Nucleus accumbens (tissue), 56 donors: ENCODE measurements around the gene IRX3.

Source experiments
- DNase-seq, 56 donors: peaks; one replicate each; lab custom pipeline; 2025; lab: John Stamatoyannopoulos, UW

The IRX3 gene

GRCh38 chr16:54286366-54287130 lies at the start of gene IRX3:
Gene IRX3, minus strand, starts transcription at chr16:54286787. Its CDS starts 737 bp downstream, at chr16:54286050.
- DNase-seq, result peak in 18 of 56 donors; percentile 3 to 69 (median 32)

- DNase-seq, result no peak
Observed at GRCh38 chr16:54335230-54335629, 48.6 kb upstream of the IRX3 start.

- DNase-seq, result no peak
Observed at GRCh38 chr16:54334208-54334607, 47.6 kb upstream of the IRX3 start.

- no peak for DNase-seq
Observed at GRCh38 chr16:54331241-54332002, 44.8 kb upstream of the IRX3 start.

GRCh38 chr16:54327609-54328008 lies 41.0 kb upstream of the IRX3 start:
- no peak for DNase-seq

- peak in 11 of 56 donors; percentile 2 to 32 (median 8) for DNase-seq
Observed at GRCh38 chr16:54326266-54326662, 39.7 kb upstream of the IRX3 start.

- peak in 2 of 56 donors; percentile 5 to 12 for DNase-seq
Observed at GRCh38 chr16:54325616-54326265, 39.2 kb upstream of the IRX3 start.

- no peak for DNase-seq
Observed at GRCh38 chr16:54324716-54325115, 38.1 kb upstream of the IRX3 start.

- no peak for DNase-seq
Observed at GRCh38 chr16:54320697-54321340, 34.2 kb upstream of the IRX3 start.

GRCh38 chr16:54318941-54319340 lies 32.4 kb upstream of the IRX3 start:
- DNase-seq, result no peak

GRCh38 chr16:54317101-54317611 lies 30.6 kb upstream of the IRX3 start:
- no peak for DNase-seq

- DNase-seq, result no peak
Observed at GRCh38 chr16:54316095-54316889, 29.7 kb upstream of the IRX3 start.

GRCh38 chr16:54313789-54314188 lies 27.2 kb upstream of the IRX3 start:
- no peak for DNase-seq

GRCh38 chr16:54312502-54312991 lies 26.0 kb upstream of the IRX3 start:
- DNase-seq, result no peak

GRCh38 chr16:54309341-54309740 lies 22.8 kb upstream of the IRX3 start:
- DNase-seq, result no peak

GRCh38 chr16:54305080-54305479 lies 18.5 kb upstream of the IRX3 start:
- DNase-seq, result no peak

- no peak for DNase-seq
Observed at GRCh38 chr16:54303613-54304012, 17.0 kb upstream of the IRX3 start.

- DNase-seq, result no peak
Observed at GRCh38 chr16:54297154-54297553, 10.6 kb upstream of the IRX3 start.

- no peak for DNase-seq
Observed at GRCh38 chr16:54296543-54296942, 10.0 kb upstream of the IRX3 start.
